CD4-positive, alpha-beta T cell treated with Interleukin-6 for 4 hours (primary cell): ENCODE measurements around the gene PGAP3.
A peak's percentile ranks its signal among the peaks of the same experiment; 100 is the strongest.
"Not testable (repeated sequence)": the region's sequence is repeated elsewhere in the genome, so short reads cannot be mapped to it uniquely, and the experiment has no call there.

ENCODE experiments used
- DNase-seq: peaks from one replicate; pipeline ENCODE4 v3.0.0-alpha.2; 2020; ENCODE audit warnings: mixed read lengths

Gene PGAP3

DNA sequence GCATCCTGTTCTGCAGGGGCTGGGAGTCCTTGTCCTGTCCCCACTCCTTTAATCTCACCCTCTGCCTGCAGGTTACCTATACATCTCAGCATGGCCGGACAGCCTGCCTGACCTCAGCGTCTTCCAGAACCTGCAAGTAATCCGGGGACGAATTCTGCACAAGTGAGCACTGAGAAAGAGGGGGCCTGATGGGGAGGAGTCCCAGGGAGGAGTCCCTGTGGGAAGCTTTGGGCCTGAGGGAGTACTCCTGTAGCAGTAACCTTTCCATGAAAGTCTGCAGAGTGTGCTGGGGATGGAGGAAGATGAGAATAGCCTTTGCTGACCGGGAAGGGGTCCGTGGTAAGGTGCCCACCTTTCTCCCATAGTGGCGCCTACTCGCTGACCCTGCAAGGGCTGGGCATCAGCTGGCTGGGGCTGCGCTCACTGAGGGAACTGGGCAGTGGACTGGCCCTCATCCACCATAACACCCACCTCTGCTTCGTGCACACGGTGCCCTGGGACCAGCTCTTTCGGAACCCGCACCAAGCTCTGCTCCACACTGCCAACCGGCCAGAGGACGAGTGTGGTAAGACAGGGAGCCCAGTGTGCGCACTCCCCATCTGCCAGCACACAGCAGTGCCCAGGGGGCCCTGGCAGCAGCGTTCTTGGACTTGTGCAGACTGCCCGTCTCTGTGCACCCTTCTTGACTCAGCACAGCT is 27.7 kb upstream of the PGAP3 start:
- DNase-seq, result no peak

DNA sequence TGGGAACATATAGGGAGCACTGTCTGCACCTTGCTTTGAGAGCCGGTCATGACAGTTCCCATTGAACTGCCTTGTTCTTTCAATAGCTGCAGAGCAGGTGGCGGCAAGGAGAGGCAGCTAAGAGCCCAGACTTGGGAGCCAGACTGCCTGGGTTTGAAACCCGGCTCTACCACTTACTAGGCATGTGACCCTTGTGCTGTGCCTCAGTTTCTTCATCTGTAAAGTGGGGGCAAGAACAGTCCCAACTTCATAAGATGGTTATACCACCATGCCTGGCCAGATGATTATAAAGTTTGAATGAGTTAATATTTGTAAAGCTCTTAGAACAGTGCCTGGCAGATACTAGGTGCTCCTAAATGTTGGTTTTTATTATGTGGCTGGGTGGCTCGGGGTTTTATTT is 26.4 kb upstream of the PGAP3 start:
- no peak for DNase-seq

DNA sequence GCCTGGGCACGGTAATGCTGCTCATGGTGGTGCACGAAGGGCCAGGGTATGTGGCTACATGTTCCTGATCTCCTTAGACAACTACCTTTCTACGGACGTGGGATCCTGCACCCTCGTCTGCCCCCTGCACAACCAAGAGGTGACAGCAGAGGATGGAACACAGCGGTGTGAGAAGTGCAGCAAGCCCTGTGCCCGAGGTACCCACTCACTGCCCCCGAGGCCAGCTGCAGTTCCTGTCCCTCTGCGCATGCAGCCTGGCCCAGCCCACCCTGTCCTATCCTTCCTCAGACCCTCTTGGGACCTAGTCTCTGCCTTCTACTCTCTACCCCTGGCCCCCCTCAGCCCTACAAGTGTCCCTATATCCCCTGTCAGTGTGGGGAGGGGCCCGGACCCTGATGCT is 24.0 kb upstream of the PGAP3 start:
- no peak for DNase-seq

DNA sequence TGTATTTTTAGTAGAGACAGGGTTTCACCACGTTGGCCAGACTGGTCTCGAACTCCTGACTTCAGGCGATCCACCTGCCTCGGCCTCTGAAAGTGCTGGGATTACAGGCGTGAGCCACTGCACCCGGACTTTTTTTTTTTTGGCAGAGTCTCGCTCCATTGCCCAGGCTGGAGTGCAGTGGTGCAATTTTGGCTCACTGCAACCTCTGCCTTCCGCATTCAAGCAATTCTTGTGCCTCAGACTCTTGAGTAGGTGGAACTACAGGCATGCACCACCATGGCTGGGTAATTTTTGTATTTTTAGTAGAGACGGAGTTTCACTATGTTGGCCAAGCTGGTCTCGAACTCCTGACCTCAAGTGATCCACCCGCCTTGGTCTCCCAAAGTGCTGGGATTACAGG is 23.2 kb upstream of the PGAP3 start:
- DNase-seq, result not testable (repeated sequence)

DNA sequence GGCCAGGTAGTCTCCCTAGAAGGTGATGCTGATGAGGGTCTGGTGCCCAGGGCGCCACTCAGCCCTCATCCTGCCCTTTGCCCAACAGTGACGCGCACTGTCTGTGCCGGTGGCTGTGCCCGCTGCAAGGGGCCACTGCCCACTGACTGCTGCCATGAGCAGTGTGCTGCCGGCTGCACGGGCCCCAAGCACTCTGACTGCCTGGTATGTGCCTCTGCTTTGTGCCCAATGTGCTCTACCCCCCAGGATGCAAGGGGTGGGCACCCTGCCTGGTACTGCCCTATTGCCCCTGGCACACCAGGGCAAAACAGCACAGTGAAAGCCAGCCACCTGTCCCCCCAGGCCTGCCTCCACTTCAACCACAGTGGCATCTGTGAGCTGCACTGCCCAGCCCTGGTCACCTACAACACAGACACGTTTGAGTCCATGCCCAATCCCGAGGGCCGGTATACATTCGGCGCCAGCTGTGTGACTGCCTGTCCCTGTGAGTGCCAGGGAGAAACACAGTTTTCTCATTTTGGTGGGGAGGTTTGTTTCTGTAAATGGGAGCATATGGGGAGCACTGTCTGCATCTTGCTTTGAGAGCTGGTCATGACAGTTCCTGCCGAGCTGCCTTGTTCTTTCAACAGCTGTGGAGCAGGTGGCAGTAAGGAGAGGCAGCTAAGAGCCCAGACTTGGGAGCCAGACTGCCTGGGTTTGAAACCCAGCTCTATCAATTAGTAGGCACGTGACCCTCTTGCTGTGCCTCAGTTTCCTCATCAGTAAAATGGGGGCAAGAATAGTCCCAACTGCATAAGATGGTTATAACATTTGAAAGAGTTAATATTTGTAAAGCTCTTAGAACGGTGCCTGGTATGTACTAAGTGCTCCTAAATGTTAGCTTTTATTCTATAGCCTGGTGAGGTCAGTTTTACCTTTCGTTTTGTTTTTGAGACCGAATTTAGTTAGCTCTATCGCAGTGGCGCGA is 22.4 kb upstream of the PGAP3 start:
- no peak for DNase-seq

DNA sequence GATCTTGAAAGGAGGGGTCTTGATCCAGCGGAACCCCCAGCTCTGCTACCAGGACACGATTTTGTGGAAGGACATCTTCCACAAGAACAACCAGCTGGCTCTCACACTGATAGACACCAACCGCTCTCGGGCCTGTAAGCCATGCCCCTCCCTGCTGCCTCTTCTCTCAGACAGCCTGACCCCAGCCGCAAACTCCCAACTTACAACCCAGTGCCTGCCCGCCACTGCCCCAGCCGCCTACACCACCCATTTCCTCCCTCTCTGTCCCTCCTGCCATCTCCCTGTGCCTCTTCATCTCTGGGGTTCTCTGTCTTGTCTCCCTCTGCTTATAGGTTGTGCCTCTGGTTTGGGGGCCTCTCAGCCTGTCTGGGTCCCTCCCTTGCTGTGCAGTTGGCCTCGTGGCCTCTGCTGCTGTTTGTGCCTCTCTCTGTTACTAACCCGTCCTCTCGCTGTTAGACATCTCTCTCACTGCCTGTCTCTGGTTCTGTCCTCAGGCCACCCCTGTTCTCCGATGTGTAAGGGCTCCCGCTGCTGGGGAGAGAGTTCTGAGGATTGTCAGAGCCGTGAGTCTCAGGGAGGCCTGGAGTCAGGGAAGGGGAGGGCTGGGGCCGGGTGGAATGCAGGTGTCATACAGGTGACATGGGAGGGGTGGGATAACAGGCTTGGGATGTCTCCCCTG is 21.6 kb upstream of the PGAP3 start:
- DNase-seq, result no peak

DNA sequence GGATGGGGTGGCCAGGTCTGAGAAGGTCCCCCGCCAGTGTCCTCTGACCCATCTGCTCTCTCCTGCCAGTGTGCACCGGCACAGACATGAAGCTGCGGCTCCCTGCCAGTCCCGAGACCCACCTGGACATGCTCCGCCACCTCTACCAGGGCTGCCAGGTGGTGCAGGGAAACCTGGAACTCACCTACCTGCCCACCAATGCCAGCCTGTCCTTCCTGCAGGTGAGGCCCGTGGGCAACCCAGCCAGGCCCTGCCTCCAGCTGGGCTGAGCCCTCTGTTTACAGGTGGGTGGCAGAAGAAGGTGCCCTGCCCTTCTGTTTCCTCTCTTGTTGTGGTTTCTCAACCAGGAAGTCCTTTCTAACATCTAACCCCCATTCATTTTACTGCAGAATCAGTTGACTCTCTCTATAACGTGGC is 19.1 kb upstream of the PGAP3 start:
- DNase-seq, result peak; percentile 39

DNA sequence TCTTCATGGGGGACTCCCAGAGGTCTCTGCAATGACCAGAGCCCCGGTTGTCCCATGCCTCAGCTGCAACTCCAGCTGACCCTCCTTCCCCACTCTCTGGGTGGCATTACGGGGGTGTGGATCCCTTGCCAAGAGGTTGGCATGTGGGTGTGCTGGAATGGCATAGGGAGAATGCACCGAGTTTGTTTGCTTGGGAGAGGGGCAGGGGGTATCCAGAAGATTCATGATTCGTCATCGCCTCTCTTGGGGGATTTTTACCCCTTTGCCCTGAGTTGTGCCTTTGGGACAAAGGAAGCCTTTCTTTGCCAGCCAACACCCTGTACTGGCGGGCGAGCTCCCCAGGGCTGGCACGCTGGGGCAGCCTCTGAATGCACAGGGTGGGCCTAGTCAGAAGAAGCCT is 18.5 kb upstream of the PGAP3 start:
- no peak for DNase-seq

DNA sequence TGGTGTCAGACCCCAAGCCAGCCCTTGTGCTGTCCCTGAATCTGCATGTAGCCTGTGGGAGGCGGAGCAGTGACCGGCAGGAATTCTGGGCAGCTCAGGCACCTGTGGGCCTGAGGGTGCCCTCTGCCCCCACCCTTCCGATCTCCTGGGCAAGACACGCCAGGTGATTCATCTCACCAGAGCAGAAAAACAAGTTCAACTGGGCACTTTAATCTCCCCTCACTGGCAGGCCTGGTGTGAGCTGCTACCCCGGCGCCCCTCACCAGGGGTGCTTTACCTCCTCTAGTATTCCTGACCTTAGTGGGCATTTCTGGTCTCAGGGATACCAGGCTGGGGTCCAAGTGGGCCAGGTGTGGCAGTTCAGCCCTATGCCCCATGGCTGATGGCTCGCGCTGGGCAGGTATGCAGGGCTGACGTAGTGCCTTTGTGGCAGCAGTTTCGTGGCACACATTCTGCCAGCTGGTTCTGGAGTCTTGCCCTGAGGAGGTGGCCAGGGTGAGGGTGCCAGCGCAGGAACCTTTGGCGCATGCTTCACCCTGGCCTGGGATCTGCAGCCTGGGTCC is 18.0 kb upstream of the PGAP3 start:
- DNase-seq, result no peak

DNA sequence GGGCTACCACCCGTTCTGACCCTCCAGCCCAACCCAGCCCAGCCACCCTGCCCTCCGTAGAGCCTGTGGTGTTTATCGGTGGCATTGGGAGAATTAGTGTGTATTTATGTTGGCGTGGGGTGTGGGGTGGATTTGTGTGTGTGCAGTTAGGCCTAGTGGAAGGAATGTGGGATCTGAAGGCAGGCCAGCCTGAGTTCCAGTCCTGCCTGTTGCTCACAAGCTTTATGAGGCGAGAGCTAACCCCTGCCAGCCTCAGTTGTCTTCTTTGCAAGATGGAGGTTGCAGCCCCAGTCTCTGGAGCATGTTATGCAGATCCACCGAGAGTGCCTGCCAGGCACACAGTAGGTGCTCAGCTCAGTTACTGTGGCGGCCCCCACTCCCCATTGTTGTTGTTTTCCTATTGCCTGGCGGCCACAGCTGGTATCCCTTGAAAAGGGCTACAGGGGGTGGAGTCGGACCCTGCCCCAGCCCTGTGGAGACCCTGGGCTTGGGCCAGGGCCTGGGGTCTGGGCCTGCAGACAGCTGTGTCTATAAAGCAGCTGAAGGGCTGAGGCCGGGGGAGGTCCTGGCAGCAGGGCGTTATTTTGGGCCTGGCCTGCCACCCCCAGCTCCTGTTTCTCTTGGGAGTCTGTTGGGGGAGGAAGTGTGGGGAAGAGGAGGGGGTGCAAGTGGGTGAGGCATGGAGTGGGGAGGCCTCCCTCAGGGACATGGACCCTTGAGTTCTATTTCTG is 17.1 kb upstream of the PGAP3 start:
- no peak for DNase-seq

DNA sequence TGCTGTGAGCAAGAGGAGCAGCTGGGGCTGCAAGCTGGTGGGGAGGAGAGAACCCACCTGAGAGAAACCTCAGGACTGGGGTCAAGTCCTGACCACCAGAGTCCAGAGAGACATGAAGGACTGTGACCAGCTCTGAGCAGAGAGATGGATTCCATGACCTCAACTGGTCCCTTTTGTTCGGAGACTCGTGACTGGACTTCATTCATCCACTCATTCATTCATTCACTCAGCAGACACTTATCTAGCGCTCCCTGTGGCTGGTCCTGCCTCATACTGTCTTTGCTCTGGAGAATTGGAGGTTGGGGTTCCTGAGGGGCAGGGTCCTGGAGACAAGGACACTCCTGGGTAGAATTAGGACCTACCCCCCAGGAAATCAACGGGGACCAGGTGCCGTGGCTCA is 16.1 kb upstream of the PGAP3 start:
- no peak for DNase-seq

DNA sequence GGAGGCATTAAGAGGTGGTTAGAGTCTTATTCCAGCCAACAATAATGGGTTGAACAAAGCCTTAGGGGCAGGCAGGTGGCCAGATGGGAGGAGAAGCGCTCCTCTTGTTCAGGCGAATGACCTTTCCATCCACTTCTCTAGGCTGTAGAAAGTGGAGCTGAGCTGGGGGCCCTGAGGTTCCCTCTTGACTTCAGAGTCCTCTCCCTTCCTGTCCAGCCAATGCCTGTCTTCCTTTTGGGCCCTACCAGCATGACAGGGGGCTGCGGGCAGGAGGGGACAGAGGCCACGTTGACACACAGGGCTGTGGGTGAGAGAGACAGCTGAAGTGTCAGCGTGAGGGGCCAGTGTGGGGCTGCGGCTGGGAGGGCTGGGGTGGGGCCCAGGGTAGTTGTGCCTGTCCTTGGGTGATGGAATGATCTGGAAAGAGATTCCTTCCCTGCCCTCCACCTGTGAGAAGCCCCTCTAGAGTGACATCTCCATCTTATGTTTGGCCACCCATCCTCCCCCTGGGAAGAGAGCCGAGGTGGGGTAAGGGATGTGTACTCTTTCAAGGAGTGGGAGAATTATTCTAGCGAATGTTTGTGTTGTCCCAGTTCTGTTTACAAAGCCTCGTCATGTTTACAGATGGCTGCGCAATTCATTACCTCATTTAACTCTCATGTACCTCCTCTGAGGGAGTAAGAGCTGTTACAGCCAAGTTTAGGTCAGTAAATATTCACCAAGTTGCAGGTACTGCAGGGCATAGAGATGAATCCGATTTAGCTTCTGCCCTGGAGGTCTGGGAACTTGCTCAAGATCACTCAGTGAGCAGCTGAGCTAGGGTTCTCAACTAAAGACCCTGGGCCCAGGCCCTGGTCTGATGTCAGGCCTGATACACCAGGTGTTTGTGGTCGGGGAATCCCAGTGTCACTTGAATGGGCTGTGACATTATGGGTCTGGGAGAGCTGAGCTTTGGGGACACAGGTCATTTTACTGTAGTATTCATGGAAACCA is 15.3 kb upstream of the PGAP3 start:
- DNase-seq, result no peak

DNA sequence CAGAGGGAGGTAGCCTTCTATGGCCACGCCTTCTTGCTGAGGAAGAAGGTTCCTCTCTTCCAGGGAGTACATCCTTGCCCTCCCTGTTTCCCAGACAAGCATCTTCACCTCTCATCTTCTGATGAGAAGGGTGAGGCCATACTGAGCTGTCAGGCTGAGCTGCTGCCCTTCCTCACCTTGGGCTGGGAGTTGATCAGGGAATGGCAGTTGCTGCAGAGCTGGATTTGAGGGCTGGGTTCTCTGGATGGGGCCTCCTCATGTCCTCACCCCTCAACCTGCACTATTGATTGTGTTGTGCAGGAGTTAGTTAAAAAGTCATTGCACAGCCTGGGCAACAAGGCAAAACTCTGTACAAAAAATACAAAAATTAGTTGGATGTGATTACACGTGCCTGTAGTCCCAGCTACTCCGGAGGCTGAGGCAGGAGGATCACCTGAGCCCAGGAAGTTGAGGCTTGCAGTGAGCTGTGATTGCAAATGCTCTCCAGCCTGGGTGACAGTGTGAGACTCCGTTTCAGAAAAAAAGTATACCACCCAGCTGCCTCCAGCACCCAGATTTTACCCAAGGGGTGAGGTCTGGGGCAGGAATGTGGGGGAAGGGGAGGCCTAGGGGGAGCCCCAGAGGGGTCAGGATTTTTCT is 14.0 kb upstream of the PGAP3 start:
- no peak for DNase-seq

DNA sequence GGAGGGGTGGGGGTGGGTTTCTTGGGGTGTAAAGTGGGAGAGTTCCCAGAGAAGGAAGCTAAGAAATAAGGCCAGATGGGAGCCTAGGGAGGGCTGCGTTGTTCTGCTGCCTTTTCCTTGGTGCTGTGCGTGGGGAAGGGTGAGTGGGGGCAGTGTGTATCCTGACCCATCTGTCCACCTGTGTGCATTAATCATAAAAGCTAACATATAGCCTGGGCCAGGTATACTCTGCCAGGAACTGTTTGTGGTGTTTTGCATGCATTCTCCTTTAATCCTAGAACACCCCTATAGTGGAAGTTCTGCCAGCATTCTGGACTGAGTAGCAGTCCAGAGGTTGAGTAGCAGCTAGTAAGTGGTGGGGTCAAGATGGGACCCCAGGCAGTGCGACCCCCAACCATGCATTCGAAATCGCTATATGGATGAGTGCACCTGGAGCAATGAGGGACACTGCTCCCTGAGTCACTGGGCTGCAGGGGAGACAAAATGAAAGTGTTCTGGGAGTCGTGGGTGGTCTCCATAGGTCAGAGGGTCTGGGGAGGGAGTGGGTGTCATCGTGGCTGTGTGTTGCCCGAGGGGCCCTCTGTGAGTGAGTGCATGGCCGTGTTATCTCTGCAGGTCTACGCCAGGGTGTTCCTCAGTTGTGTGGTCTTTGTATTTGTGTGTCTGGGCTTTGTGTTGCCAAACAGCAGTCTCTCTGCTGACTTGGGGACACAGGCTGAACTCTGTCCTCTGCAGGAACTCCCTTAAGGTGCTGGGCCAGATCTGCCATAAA is 13.3 kb upstream of the PGAP3 start:
- DNase-seq, result no peak

DNA sequence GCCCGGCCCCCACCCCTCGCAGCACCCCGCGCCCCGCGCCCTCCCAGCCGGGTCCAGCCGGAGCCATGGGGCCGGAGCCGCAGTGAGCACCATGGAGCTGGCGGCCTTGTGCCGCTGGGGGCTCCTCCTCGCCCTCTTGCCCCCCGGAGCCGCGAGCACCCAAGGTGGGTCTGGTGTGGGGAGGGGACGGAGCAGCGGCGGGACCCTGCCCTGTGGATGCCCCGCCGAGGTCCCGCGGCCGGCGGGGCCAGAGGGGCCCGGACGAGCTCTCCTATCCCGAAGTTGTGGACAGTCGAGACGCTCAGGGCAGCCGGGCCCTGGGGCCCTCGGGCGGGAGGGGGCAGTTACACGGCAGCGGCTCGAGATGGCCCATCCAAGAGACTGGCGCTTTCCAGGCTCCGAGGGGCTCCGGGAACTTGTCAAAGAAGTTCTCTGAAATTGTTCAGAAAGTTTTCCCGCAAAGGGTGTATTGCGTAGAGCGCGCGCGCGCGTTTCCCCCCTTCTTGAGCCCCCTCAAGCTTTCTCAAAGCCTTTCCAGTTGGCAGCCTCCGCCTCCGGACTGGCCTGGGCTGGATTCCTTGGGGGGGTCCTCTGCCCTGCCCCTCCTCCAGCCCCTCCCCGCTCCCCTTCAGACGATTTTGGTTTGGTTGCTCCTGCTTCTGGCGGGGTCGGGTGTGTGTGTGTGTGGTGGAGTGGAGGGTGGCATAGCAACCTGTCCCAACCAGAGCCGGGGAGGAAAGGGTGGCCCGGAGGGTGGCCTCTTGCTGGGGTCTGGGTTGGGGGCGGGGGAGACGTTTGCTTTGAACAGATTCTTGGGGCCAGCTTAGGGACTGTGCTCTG is 12.5 kb upstream of the PGAP3 start:
- no peak for DNase-seq

DNA sequence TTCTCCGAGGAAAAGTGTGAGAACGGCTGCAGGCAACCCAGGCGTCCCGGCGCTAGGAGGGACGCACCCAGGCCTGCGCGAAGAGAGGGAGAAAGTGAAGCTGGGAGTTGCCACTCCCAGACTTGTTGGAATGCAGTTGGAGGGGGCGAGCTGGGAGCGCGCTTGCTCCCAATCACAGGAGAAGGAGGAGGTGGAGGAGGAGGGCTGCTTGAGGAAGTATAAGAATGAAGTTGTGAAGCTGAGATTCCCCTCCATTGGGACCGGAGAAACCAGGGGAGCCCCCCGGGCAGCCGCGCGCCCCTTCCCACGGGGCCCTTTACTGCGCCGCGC is 11.9 kb upstream of the PGAP3 start, which contains the start of gene ERBB2:
Gene ERBB2 (plus strand): TSS at position 247 of the 330 bp plus-strand sequence. CDS start 175 bp downstream, outside the sequence.
- no peak for DNase-seq

DNA sequence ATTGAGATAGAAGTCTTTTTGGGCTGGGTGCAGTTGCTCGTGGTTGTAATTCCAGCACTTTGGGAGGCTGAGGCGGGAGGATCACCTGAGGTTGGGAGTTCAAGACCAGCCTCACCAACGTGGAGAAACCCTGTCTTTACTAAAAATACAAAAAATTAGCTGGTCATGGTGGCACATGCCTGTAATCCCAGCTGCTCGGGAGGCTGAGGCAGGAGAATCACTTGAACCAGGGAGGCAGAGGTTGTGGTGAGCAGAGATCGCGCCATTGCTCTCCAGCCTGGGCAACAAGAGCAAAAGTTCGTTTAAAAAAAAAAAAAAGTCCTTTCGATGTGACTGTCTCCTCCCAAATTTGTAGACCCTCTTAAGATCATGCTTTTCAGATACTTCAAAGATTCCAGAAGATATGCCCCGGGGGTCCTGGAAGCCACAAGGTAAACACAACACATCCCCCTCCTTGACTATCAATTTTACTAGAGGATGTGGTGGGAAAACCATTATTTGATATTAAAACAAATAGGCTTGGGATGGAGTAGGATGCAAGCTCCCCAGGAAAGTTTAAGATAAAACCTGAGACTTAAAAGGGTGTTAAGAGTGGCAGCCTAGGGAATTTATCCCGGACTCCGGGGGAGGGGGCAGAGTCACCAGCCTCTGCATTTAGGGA is 11.4 kb upstream of the PGAP3 start:
- DNase-seq, result not testable (repeated sequence)

DNA sequence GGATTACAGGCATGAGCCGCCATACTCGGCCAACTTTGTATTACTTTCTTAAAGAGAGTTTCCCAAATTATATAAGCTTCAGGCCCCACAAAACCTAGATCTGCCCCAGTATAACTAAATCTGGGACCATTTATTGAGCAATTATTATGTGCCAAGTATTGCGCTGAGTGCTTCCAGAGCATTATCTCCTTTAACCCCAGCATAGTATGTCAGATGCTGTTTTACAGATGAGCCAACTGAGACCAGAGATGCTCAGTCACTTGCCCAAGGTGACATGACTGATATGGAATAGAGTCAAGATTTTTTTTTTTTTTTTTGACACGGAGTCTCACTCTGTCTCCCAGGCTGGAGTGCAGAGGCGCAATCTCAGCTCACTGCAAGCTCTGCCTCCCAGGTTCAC is 10.1 kb upstream of the PGAP3 start:
- DNase-seq, result no peak
